GM12878 (cell line): ENCODE data around the gene MB21D2.

Source experiments
- ATF7 ChIP-seq: fragments of 450-650 bp; IDR thresholded peaks from 2 replicates; pipeline ENCODE4 v1.6.1; 2016; ENCODE audit warnings: low read depth, mild to moderate bottlenecking
- BMI1 ChIP-seq: fragments of 450-650 bp; IDR thresholded peaks from 2 replicates; pipeline ENCODE4 v1.6.1; 2016; ENCODE audit warnings: mild to moderate bottlenecking, moderate library complexity, borderline replicate concordance
- MXI1 ChIP-seq: fragments of 150-350 bp; IDR thresholded peaks from 2 replicates; pipeline ENCODE4 v1.6.1; 2011; ENCODE audit warnings: low read depth, mild to moderate bottlenecking, inconsistent platforms, low read length, improper control_type of control experiment
- NFXL1 ChIP-seq: fragments of 450-650 bp; IDR thresholded peaks from 2 replicates; pipeline ENCODE4 v1.6.1; 2017; ENCODE audit warnings: antibody characterized with exemption, mild to moderate bottlenecking, borderline replicate concordance
- RAD21 ChIP-seq: IDR thresholded peaks from 2 replicates; pipeline ENCODE4 v1.6.1; 2011; ENCODE audit warnings: mild to moderate bottlenecking, low read depth, low read length, moderate library complexity; ENCODE audit not compliant: insufficient read depth
- RBBP5 ChIP-seq: fragments of 200-600 bp; sonication (generic); conservative IDR thresholded peaks from 2 replicates; pipeline ENCODE4 v1.6.1; 2016
- TCF12 ChIP-seq: IDR thresholded peaks from 2 replicates; pipeline ENCODE4 v1.6.1; 2011; ENCODE audit warnings: low read depth, mild to moderate bottlenecking, low read length
- ZNF274 ChIP-seq: IDR thresholded peaks from one replicate; pipeline ENCODE4 v1.8.0; 2011; ENCODE audit not compliant: insufficient read length, insufficient read depth
- ZSCAN29 ChIP-seq: fragments of 450-650 bp; IDR thresholded peaks from 2 replicates; pipeline ENCODE4 v1.6.1; 2017; ENCODE audit warnings: mild to moderate bottlenecking, moderate library complexity
- TF ChIP-seq, protein P1 (sequence below): fragments of 450-650 bp; formaldehyde crosslinking; IDR thresholded peaks from 2 replicates; pipeline ENCODE4 v1.4.0; 2022; ENCODE audit warnings: mild to moderate bottlenecking, moderate library complexity
- TF ChIP-seq, protein P2 (sequence below): IDR thresholded peaks from 2 replicates; pipeline ENCODE4 v1.6.1; 2011; ENCODE audit warnings: low read depth, low read length, improper control_type of control experiment, borderline replicate concordance
- TF ChIP-seq, protein P3 (sequence below), 3 experiments: IDR thresholded peaks in 2 of 3; conservative IDR thresholded peaks in 1 of 3; 2 replicates each; pipeline ENCODE4 v1.5.1; 2011; ENCODE audit warnings: low read depth in 3 of 3, low read length in 3 of 3, mild to moderate bottlenecking in 3 of 3, control low read depth in 2 of 3, moderate library complexity in 2 of 3, inconsistent platforms in 1 of 3, mixed read lengths in 1 of 3; ENCODE audit not compliant: control insufficient read depth in 2 of 3, insufficient read depth in 1 of 3; ENCODE audit errors: extremely low read depth in 1 of 3
- TF ChIP-seq, protein P4 (sequence below): IDR thresholded peaks from 2 replicates; pipeline ENCODE4 v1.6.1; 2012; ENCODE audit warnings: low read depth, low read length, improper control_type of control experiment

DNA sequence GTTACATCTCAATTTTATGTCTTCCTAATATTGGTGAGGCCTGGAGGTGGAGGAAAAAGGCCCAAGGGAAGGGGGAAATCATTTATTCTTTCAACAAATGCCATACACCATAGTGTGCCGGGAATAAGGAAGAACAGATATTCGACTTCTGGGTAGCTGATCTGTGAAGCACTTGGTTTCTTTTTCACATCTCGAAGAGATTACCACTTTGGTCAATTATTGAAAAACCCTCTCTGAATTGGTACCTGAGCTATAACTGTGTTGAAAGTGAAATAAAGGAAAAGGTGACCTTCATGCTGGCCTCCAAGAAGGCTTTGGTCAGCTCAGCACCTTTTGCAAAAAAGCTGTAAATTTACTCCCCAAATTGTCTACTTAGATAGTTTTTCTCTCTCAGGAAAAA, 14.2 kb upstream of the MB21D2 start:
- TF ChIP-seq BMI1 (no peak), NFXL1 (no peak), MXI1 (no peak), TCF12 (no peak), RAD21 (no peak), ZSCAN29 (no peak), ZNF274 (no peak), RBBP5 (no peak), ATF7 (no peak)
- TF ChIP-seq, protein P1, sequence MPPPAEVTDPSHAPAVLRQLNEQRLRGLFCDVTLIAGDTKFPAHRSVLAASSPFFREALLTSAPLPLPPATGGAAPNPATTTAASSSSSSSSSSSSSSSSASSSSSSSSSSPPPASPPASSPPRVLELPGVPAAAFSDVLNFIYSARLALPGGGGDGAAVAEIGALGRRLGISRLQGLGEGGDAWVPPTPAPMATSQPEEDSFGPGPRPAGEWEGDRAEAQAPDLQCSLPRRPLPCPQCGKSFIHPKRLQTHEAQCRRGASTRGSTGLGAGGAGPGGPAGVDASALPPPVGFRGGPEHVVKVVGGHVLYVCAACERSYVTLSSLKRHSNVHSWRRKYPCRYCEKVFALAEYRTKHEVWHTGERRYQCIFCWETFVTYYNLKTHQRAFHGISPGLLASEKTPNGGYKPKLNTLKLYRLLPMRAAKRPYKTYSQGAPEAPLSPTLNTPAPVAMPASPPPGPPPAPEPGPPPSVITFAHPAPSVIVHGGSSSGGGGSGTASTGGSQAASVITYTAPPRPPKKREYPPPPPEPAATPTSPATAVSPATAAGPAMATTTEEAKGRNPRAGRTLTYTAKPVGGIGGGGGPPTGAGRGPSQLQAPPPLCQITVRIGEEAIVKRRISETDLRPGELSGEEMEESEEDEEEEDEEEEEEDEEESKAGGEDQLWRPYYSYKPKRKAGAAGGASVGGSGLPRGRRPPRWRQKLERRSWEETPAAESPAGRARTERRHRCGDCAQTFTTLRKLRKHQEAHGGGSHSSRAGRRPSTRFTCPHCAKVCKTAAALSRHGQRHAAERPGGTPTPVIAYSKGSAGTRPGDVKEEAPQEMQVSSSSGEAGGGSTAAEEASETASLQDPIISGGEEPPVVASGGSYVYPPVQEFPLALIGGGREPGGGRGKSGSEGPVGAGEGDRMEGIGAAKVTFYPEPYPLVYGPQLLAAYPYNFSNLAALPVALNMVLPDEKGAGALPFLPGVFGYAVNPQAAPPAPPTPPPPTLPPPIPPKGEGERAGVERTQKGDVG (CRISPR knock-in tag): no peak
- TF ChIP-seq, protein P2, sequence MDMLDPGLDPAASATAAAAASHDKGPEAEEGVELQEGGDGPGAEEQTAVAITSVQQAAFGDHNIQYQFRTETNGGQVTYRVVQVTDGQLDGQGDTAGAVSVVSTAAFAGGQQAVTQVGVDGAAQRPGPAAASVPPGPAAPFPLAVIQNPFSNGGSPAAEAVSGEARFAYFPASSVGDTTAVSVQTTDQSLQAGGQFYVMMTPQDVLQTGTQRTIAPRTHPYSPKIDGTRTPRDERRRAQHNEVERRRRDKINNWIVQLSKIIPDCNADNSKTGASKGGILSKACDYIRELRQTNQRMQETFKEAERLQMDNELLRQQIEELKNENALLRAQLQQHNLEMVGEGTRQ: no peak
- TF ChIP-seq, protein P3, sequence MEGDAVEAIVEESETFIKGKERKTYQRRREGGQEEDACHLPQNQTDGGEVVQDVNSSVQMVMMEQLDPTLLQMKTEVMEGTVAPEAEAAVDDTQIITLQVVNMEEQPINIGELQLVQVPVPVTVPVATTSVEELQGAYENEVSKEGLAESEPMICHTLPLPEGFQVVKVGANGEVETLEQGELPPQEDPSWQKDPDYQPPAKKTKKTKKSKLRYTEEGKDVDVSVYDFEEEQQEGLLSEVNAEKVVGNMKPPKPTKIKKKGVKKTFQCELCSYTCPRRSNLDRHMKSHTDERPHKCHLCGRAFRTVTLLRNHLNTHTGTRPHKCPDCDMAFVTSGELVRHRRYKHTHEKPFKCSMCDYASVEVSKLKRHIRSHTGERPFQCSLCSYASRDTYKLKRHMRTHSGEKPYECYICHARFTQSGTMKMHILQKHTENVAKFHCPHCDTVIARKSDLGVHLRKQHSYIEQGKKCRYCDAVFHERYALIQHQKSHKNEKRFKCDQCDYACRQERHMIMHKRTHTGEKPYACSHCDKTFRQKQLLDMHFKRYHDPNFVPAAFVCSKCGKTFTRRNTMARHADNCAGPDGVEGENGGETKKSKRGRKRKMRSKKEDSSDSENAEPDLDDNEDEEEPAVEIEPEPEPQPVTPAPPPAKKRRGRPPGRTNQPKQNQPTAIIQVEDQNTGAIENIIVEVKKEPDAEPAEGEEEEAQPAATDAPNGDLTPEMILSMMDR (IDR thresholded peaks at IDR 0.05 in 2 of 3, conservative IDR thresholded peaks at IDR 0.05 in 1 of 3; ENCODE audit: control insufficient read depth in 2 of 3, extremely low read depth in 1 of 3, insufficient read depth in 1 of 3, low read depth in 3 of 3, low read length in 3 of 3): no peak
- TF ChIP-seq, protein P4, sequence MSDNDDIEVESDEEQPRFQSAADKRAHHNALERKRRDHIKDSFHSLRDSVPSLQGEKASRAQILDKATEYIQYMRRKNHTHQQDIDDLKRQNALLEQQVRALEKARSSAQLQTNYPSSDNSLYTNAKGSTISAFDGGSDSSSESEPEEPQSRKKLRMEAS: no peak
